ENCODE measurements around the gene SUPT4H1. TPM values are rescaled to one million over a fixed set of nuclear protein-coding genes. Genes with fewer than 3 reads are reported as not detected.
A peak's percentile ranks its signal among the peaks of the same experiment; 100 is the strongest.

The SUPT4H1 gene
- polyA plus RNA-seq, 6 donors from 2014 or later: 77.4 to 128 (median 110) TPM

DNA sequence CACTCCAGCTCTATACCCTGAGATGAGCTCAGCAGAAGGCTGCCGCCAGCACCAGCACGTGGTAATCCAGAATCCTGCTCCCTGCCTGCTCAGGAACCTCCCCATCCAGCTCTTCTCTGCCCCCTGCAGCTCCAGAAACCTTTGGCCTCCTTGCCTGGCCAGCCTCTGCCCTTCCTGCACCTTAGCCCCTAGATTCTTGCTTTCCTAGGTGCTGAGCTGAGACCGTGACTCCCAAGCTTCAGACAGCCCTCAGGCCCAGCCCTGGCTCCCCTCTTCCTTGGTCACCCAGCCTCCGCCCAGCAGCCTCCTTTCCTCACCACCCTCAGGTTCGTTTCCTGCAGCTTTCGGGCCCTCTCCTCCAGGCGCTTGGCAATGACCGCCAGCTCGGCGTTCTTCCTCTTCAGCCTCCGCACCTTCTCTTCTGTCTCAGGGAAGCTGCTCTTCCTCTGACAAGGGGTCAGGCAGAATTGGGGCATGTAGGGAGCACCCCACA is 26.0 kb downstream of the SUPT4H1 start:
- Mint-ChIP-seq H3K36me3 (peaks cover 7 to 10% of the 10 kb centered on the region in 2 donors), H3K27ac (peak overlapping the region in 4 of 6 donors; percentile 39 to 79 (median 68)), H3K9me3 (no peaks in the 10 kb centered on the region), H3K4me3 (peak overlapping the region; percentile 48 to 100 (median 62)), H3K4me1 (peaks cover 52 to 78% (median 64%) of the 10 kb centered on the region in 3 donors), H3K27me3 (no peaks in the 10 kb centered on the region)
- ATAC-seq (ENCODE audit: low read depth in 2 of 2) (no peak), DNase-seq (no peak)

DNA sequence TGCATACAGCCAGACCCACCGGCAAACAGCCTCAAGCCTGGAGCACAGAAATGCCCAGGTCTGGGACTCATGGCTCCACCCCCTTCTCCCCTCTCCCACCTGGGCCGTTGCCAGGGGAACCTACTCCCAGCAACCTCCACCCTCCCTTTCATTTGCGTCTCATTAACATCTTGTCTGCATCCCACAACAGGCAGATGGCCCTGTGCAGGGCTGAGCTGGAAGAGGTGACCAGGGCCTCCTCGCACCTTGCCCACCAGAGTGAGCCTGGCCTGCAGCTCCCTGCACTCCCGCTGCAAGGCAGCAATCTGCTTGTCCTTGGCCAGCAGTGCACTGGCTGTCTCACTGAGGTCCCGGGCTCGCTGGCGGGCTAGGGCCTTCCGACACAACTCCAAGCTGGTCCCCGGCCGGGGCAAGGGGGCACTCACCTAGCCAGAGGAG is 26.7 kb downstream of the SUPT4H1 start:
- no peak for DNase-seq
- Mint-ChIP-seq H3K9me3 (no peaks in the 10 kb centered on the region), H3K4me1 (peaks cover 52 to 73% (median 61%) of the 10 kb centered on the region in 3 donors), H3K27ac (peak overlapping the region in 3 of 6 donors; percentile 32 to 87 (median 52)), H3K27me3 (no peaks in the 10 kb centered on the region), H3K4me3 (peak overlapping the region; percentile 48 to 100 (median 76)), H3K36me3 (peaks cover 2 to 3% of the 10 kb centered on the region in 2 donors)
- ATAC-seq (ENCODE audit: low read depth in 2 of 2): no peak

DNA sequence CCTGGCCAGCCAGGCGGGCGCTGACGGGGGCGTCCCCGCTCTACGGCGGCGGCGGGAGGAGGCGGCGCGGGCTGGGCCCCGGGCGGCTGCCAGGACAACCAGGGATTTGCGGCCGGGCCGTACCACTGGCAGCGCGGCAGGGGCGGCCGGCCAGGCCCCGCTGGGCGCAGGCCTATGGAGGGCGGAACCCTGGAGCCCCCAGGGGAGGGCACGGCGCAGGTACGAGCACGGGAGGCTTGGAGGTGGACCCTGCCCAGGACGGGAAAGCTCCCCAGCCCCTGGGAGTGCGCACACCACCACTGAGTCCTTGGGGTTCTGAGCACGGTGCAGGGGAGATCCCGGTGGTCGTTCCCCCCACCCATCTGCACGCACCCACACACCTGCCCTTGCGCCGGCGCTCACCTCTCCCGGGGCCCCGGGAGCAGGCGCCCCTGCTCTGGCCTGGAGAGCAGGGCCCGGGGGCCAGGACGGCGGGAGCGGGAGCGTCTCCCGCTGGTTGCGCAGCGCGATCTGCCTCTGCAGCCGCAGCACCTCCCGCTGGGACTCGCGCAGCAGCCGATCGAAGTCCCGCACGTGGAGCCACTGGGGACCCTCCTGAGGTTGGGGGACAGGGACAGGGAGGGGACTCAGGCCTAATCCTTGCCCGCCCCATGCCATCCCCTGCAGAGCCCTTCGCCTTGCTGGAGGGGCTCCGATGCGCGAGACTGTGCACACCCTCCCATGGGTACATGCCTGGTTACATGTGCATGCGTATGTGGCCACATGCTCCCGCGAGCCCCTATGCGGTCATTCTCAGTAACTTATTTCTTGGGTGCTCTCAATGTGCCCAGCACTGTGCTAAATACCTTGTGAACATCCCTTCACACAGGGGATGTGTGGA is 27.4 kb downstream of the SUPT4H1 start:
- Mint-ChIP-seq H3K4me1 (peaks cover 50 to 66% (median 55%) of the 10 kb centered on the region in 3 donors), H3K27ac (peak overlapping the region in 3 of 6 donors; percentile 32 to 87 (median 52)), H3K4me3 (peak overlapping the region; percentile 48 to 100 (median 76)), H3K9me3 (no peaks in the 10 kb centered on the region), H3K27me3 (no peaks in the 10 kb centered on the region), H3K36me3 (no peaks in the 10 kb centered on the region)
- ATAC-seq (ENCODE audit: low read depth in 2 of 2) (peak; percentile 5 to 6), DNase-seq (no peak)

DNA sequence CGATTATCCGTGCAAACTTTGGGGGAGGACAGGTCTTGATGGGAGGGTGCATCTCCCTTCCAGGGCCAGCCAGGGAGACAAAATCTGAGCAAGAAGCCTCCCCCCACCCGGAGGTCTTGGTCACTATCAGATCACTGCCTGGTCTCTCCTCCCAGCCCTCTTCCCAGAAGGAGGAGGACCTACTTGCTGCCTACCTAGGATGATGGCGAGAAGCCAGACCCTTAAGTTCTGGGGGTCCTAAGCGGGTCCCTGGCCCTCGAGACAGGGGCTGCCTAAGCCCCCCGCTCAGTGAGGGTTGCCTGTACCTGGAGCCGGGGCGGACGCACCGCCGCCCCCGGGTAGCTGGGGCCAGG is 28.0 kb downstream of the SUPT4H1 start:
- peak overlapping the region in 7 of 8 donors; percentile 13 to 100 (median 47) for H3K4me3 Mint-ChIP-seq
- DNase-seq (no peak), ATAC-seq (ENCODE audit: low read depth in 2 of 2) (no peak)
- H3K27ac Mint-ChIP-seq: peak overlapping the region in 1 of 6 donors; percentile 30
- H3K27me3 Mint-ChIP-seq: no peaks in the 10 kb centered on the region
- no peaks in the 10 kb centered on the region for H3K36me3 Mint-ChIP-seq
- peaks cover 44 to 60% (median 49%) of the 10 kb centered on the region in 3 donors for H3K4me1 Mint-ChIP-seq
- no peaks in the 10 kb centered on the region for H3K9me3 Mint-ChIP-seq

DNA sequence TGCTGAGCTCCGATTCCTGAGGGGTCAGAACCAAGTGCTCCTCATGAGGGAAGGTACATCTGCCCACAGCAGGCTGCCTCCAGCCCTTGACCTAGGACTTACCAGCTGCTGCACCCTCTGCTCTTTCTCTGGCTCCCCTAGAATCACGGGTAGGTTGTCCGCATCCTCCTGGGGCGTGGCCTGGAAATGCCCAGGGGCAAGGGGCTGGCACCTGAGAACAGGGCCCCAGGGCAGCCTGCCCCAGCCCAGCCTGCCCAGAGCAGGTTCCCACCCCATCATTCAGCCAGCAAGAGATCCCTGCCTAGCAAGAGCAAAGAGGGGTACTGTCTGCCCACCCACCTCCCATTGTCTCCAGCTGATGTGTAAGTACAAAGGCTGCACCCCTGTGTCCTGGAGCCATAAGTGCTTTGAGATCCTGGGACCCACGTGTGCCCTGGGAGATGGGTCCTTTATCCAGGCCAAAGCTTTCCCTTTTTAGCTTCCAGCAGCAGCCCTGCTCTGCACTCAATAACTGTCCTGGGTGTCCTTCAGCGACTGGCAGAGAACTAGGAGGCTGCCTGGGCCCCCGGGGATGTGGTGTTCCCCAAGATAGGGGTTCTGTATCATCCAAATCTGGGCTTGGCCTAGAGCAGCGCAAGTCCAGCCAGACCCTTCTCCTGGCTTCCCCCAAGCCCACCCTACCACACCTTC is 28.5 kb downstream of the SUPT4H1 start:
- H3K27ac Mint-ChIP-seq: peak overlapping the region in 1 of 6 donors; percentile 66

DNA sequence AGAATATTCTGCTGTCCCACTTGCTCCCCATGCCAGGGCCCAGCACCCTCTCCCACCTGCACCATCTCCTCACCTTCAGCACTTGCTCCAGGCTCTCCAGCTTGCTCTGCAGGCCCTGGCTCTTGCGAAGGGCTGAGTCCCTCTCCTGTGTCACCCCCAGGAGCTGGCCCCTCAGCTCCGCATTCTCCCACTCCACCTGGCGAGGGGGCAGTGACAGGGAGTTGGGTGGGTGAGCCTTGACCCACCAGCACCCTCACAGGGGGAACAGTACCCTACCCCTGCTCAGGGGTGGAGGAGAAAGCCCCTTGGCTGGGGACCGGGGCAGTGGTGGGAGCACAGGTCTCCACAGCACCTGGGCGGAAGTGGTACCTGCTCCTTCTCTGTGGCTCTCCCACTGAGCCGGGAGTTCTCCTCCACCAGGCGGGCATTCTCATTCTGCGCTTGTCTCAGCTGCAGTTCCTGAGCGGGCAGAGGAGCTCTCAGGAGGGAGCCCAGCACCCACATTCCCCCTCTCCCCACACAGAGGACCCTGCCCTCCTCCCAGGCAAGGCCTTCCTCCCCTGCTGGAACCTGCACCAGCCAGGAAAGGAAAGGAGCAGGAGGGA is 29.3 kb downstream of the SUPT4H1 start:
- DNase-seq: no peak
- no peak overlapping the region for H3K27ac Mint-ChIP-seq
- H3K27me3 Mint-ChIP-seq: no peaks in the 10 kb centered on the region
- peak overlapping the region in 1 of 8 donors; percentile 15 for H3K4me3 Mint-ChIP-seq
- no peaks in the 10 kb centered on the region for H3K36me3 Mint-ChIP-seq
- no peak for ATAC-seq (ENCODE audit: low read depth in 2 of 2)
- H3K4me1 Mint-ChIP-seq: peaks cover 34 to 50% (median 38%) of the 10 kb centered on the region in 3 donors
- H3K9me3 Mint-ChIP-seq: no peaks in the 10 kb centered on the region

More for the DNA sequence above, 28.5 kb downstream of the SUPT4H1 start:
- peaks cover 39 to 55% (median 43%) of the 10 kb centered on the region in 3 donors for H3K4me1 Mint-ChIP-seq
- peak overlapping the region; percentile 13 to 100 (median 47) for H3K4me3 Mint-ChIP-seq
- DNase-seq (no peak), ATAC-seq (ENCODE audit: low read depth in 2 of 2) (no peak)
- H3K27me3 Mint-ChIP-seq: no peaks in the 10 kb centered on the region
- no peaks in the 10 kb centered on the region for H3K9me3 Mint-ChIP-seq
- no peaks in the 10 kb centered on the region for H3K36me3 Mint-ChIP-seq

DNA sequence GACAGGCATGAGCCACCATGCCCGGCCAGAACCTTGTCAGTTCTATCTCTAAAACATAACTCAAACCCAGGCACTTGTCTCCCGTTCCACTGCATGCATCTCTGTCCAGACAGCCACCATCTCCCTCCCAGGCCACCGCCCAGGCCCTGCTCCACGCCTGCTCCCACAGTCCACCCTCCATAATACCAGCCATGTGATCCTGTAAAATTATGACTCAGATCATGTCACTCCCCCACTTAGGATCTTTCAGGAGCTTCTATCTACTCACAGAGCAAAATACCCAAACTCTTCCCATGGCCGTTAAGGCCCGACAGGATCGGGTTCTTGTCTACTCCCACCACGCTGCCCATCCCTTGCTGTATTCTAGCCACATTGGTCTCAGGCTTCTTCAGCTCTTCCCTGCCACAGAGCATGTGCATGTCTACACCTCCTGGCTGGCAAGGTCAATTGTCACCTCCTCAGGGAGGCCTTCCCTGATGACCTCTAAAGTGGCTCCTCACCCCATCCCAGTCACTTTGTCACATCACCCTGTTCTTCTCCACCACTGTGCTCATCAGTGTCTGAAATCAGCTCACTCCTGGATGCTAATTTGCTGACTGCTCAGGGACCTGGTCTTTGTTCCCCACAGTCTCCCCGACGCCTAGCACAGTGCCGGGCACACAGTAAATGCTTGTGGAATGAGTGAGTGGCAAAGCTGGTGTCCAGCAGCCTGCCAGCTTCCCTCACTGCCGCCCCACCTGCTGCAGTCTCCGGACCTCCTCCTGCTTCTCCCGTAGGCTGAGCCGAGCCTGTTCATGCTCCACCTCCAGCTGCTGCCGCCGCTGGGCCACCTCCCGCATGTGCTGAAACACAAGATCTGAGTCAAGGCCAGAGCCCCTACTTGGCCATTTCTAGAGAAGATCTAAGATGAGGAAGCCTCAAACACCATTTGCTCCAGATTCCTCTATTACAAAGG is 30.2 kb downstream of the SUPT4H1 start:
- Mint-ChIP-seq H3K36me3 (no peaks in the 10 kb centered on the region), H3K27ac (peak overlapping the region in 1 of 6 donors; percentile 70), H3K4me3 (peak overlapping the region in 2 of 8 donors; percentile 10 to 15), H3K4me1 (peaks cover 33 to 49% (median 36%) of the 10 kb centered on the region in 3 donors), H3K27me3 (no peaks in the 10 kb centered on the region), H3K9me3 (no peaks in the 10 kb centered on the region)
- no peak for ATAC-seq (ENCODE audit: low read depth in 2 of 2)
- DNase-seq: no peak

DNA sequence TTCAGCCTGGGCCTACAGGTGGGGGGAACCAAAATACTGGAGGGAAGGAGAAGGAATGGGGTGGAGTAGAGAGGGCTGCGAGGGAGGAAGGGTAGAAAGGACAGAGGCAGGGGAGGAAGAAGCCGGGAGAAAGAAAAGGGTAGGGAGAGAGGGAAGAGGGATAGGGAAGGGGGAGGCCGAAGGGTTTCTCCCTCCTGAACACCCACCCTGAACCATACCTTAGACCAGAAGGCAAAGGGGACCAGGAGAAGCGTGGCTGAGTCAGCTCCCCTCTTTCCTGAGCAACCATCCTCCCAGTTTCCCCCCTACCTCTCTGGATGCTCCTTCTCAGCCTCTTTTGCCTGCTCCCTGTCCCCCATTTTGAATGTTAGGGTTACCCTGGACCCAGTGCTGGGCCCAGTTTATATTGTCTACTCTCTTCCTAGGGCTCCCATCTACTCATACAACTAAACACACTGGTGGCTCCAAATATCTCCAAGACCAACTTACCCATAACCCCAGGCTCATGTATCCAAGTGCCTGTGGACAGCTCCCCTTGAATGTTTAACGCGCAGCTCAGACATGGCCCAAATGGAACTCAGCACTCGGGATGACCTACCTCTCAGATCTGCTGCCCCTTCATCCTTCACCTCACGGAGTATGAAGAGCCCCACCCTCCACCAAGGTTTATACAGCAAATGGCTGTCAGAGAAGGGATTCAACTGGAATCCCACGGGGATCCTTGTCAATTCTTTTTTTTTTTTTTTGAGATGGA is 31.3 kb downstream of the SUPT4H1 start:
- Mint-ChIP-seq H3K4me3 (peak overlapping the region in 1 of 8 donors; percentile 80), H3K27ac (peak overlapping the region in 2 of 6 donors; percentile 38 to 70), H3K36me3 (no peaks in the 10 kb centered on the region), H3K4me1 (peaks cover 25 to 40% (median 28%) of the 10 kb centered on the region in 3 donors), H3K9me3 (no peaks in the 10 kb centered on the region), H3K27me3 (no peaks in the 10 kb centered on the region)
- DNase-seq (no peak), ATAC-seq (ENCODE audit: low read depth in 2 of 2) (no peak)

DNA sequence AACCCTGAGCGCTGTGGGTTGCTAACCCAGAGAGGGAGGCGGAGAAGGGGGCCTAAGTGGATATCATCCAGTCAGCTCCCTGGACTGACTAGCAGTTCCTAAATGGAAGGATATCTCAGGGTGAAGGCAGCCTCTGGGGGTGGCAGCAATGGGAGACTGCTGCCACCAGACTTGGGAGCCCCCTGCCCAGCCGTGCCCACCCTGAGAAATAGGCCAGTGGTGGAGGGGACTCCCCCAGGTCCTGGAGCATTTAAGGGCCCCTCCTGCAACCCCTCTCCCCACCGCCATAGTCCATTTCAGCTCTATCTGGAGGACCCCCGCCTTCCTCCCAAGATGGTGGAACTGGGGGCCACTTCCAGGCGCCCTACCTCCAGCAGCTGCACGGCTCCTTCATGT is 31.8 kb downstream of the SUPT4H1 start:
- H3K36me3 Mint-ChIP-seq: no peaks in the 10 kb centered on the region
- DNase-seq: no peak
- no peak overlapping the region for H3K4me3 Mint-ChIP-seq
- peak overlapping the region in 3 of 6 donors; percentile 38 to 70 (median 39) for H3K27ac Mint-ChIP-seq
- peaks cover 19 to 34% (median 26%) of the 10 kb centered on the region in 3 donors for H3K4me1 Mint-ChIP-seq
- no peaks in the 10 kb centered on the region for H3K9me3 Mint-ChIP-seq
- ATAC-seq (ENCODE audit: low read depth in 2 of 2): no peak
- no peaks in the 10 kb centered on the region for H3K27me3 Mint-ChIP-seq

DNA sequence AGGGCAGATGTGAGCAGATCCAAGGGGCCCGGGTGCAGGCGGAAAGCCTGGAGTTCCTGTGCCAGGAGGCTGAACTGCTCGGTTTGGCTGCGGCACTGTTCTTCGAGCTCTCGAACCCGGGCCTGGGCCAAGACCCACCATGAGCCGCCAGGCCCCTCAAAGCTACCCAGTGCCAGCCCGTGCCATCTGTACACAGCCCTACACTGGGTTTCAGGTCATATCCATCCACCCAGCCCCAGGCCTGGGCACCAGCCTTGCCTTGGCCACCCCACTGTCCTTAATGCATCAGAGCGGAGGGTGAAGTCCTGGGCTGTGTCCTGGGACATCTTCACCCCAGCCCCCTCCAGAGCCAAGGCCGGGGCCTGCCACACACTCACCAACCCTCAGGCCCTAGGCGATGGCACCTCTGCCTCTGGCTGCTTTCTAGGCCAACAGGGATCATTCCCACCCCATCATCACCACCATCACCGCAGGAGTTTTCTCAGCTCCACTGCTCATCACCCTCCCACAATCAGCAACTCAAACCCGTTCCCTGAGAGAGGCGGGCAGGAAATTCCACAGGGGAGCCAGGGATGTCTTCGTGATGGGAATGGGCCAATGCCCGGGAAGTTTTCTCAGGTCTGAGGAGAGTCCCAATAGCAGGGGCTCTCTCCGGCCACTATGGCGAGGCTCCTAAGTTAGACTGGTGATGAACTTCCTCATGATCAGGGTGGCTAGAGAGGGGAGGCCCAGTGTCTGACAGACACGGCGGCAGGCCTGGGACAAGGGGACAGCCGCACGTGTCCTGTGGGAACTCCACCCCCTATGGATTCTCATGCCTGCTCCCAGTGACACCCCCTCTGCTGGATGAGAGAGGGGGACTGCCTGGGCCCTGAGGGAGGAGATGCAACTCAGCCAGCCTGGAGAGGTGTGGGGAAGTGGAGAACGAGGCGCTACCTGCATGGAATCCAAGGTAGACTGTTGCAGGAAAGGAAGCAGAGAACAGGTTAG is 32.5 kb downstream of the SUPT4H1 start:
- Mint-ChIP-seq H3K27me3 (no peaks in the 10 kb centered on the region), H3K27ac (peak overlapping the region in 2 of 6 donors; percentile 39 to 81), H3K9me3 (no peaks in the 10 kb centered on the region), H3K4me1 (peaks cover 15 to 32% (median 23%) of the 10 kb centered on the region in 3 donors), H3K4me3 (no peak overlapping the region), H3K36me3 (no peaks in the 10 kb centered on the region)
- DNase-seq (no peak), ATAC-seq (ENCODE audit: low read depth in 2 of 2) (no peak)

DNA sequence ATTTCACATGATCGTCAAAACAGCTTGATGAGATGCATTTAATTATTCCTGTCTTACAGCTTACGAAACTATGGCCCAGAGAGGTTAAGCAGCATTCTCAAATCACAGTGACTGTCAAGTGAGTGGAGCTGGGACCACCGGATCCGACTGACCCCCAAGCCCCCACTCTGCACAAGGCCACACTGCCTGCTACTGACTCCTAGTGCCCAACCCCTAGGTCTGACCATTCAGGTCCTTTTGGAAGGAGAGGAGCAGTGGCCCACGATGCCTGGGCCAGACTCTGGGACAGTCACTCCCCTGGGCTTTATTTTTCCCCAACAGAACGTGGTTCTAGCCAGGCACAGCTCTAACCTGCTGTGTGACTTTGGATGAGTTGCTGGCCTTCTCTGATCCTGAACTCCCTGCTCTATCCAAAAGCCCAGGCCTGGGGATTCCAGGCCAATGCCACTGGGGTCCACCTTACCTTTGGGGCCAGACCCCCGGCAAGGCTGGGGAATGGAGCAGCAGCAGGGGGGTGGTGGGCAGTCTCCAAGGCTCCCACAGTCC is 33.3 kb downstream of the SUPT4H1 start:
- Mint-ChIP-seq H3K9me3 (no peaks in the 10 kb centered on the region), H3K36me3 (no peaks in the 10 kb centered on the region), H3K4me3 (peak overlapping the region in 1 of 8 donors; percentile 20), H3K27ac (no peak overlapping the region), H3K4me1 (peaks cover 16 to 36% (median 20%) of the 10 kb centered on the region in 3 donors), H3K27me3 (no peaks in the 10 kb centered on the region)
- DNase-seq: no peak
- ATAC-seq (ENCODE audit: low read depth in 2 of 2): no peak
